ENCODE data around the gene AMIGO1.

GRCh38 chr1:109495738-109496137 is 13.8 kb downstream of the AMIGO1 start:
- TF ChIP-seq CTCF (IDR thresholded peaks at IDR 0.05; ENCODE audit: low read depth, low read length) (no peak), EZH2phosphoT487 (IDR thresholded peaks at IDR 0.05; ENCODE audit: low read depth) (no peak)
